CD4-positive, alpha-beta memory T cell (primary cell): ENCODE data around the gene FOXN1. TPM values are rescaled to one million over a fixed set of nuclear protein-coding genes. Genes with fewer than 3 reads are reported as not detected.

ENCODE experiments used
- CTCF ChIA-PET: fragments of 350-600 bp; sonication (Branson Sonifier 250); formaldehyde crosslinking; loops from one replicate; lab custom pipeline; 2021; ENCODE audit warnings: inconsistent platforms; ENCODE audit not compliant: partially characterized antibody; lab: Charles Lee
- POLR2A ChIA-PET: fragments of 350-600 bp; sonication (Branson Sonifier 250); formaldehyde crosslinking; loops from one replicate; lab custom pipeline; 2021; ENCODE audit not compliant: partially characterized antibody; lab: Charles Lee
- DNase-seq, 5 donors: peaks; one replicate each; pipeline versions ENCODE4 v3.0.0 to v3.0.0-alpha.2; 2020 to 2022; ENCODE audit warnings: mixed read lengths in 1 of 5
- H3K27ac ChIP-seq: one replicate; pipeline ENCODE4 v1.7.0; 2013; ENCODE audit warnings: low read depth, low read length
- H3K27me3 ChIP-seq: 2 replicates; pipeline ENCODE4 v1.7.0; 2013; ENCODE audit warnings: mild to moderate bottlenecking, low read length, moderate library complexity; ENCODE audit not compliant: insufficient read depth
- H3K36me3 ChIP-seq: 2 replicates; pipeline ENCODE4 v1.7.0; 2013; ENCODE audit warnings: mild to moderate bottlenecking, low read length, moderate library complexity; ENCODE audit not compliant: insufficient read depth
- H3K4me1 ChIP-seq: 2 replicates; pipeline ENCODE4 v1.7.0; 2013; ENCODE audit warnings: mild to moderate bottlenecking, low read length, moderate library complexity; ENCODE audit not compliant: insufficient read depth
- H3K4me3 ChIP-seq, 2 donors: one replicate each; pipeline ENCODE4 v1.7.0; 2013; ENCODE audit warnings: low read length in 2 of 2, mild to moderate bottlenecking in 1 of 2
- H3K9me3 ChIP-seq, 2 donors: one replicate each; pipeline ENCODE4 v1.7.0; 2013; ENCODE audit warnings: low read length in 2 of 2, control low read depth in 1 of 2; ENCODE audit not compliant: control insufficient read depth in 1 of 2
- H3K27ac Mint-ChIP-seq, 7 donors: one replicate each; pipeline ENCODE4 v1.8.0; 2020 to 2021; ENCODE audit warnings: mixed read lengths in 7 of 7, mild to moderate bottlenecking in 6 of 7, inconsistent platforms in 3 of 7, moderate library complexity in 3 of 7
- H3K27me3 Mint-ChIP-seq, 2 donors: one replicate each; pipeline ENCODE4 v1.8.0; 2020 to 2021; ENCODE audit warnings: mixed read lengths in 2 of 2
- H3K36me3 Mint-ChIP-seq, 2 donors: one replicate each; pipeline ENCODE4 v1.8.0; 2020 to 2021; ENCODE audit warnings: mixed read lengths in 2 of 2, inconsistent platforms in 1 of 2, mild to moderate bottlenecking in 1 of 2
- H3K4me1 Mint-ChIP-seq, 4 donors: one replicate each; pipeline ENCODE4 v1.8.0; 2020 to 2021; ENCODE audit warnings: mixed read lengths in 4 of 4, mild to moderate bottlenecking in 1 of 4
- H3K4me3 Mint-ChIP-seq, 8 donors: one replicate each; pipeline ENCODE4 v1.8.0; 2020 to 2021; ENCODE audit warnings: mixed read lengths in 8 of 8, mild to moderate bottlenecking in 7 of 8, moderate library complexity in 6 of 8, inconsistent platforms in 3 of 8
- H3K9me3 Mint-ChIP-seq, 8 donors: one replicate each; pipeline ENCODE4 v1.8.0; 2020 to 2021; ENCODE audit warnings: mixed read lengths in 8 of 8, mild to moderate bottlenecking in 5 of 8, inconsistent platforms in 3 of 8, moderate library complexity in 1 of 8
- intact Hi-C: fragments of 100-400 bp; cut with micrococcal nuclease; formaldehyde crosslinking; loops from one replicate; pipeline ENCODE4 v1.15.1; 2023
- polyA plus RNA-seq, 2 donors: library from polyadenylated mRNA; unstranded; fragments of 300-500 nt; fragmentation: Illumina TruSeq; gene quantifications; one replicate each; pipeline ENCODE4 v1.2.3, GENCODE V29; 2021
- total RNA-seq, 2 experiments: library from RNA; stranded (reverse); gene quantifications; one replicate each; pipeline ENCODE4 v1.2.3, GENCODE V29; 2021

FOXN1 gene
- total and polyA plus RNA-seq, 4 experiments from 2014 or later = not detected

GRCh38 chr17:28526381-28526780 is 20.2 kb downstream of the FOXN1 start:
- H3K27me3 Mint-ChIP-seq = peaks cover 0 to 1% of the 10 kb centered on the region in 2 donors
- no peaks in the 10 kb centered on the region for H3K4me1 ChIP-seq
- no peaks in the 10 kb centered on the region for H3K36me3 ChIP-seq
- no peak for DNase-seq
- H3K4me3 Mint-ChIP-seq = no peak overlapping the region
- H3K4me1 Mint-ChIP-seq = no peaks in the 10 kb centered on the region
- no peak overlapping the region for H3K4me3 ChIP-seq
- CTCF ChIA-PET = no interaction called here
- H3K36me3 Mint-ChIP-seq = no peaks in the 10 kb centered on the region
- H3K9me3 ChIP-seq = no peaks in the 10 kb centered on the region
- POLR2A ChIA-PET = no interaction called here
- no peak overlapping the region for H3K27ac ChIP-seq
- H3K27me3 ChIP-seq = no peaks in the 10 kb centered on the region
- no peaks in the 10 kb centered on the region for H3K9me3 Mint-ChIP-seq
- no peak overlapping the region for H3K27ac Mint-ChIP-seq
- intact Hi-C loops = no loop called here

DNA sequence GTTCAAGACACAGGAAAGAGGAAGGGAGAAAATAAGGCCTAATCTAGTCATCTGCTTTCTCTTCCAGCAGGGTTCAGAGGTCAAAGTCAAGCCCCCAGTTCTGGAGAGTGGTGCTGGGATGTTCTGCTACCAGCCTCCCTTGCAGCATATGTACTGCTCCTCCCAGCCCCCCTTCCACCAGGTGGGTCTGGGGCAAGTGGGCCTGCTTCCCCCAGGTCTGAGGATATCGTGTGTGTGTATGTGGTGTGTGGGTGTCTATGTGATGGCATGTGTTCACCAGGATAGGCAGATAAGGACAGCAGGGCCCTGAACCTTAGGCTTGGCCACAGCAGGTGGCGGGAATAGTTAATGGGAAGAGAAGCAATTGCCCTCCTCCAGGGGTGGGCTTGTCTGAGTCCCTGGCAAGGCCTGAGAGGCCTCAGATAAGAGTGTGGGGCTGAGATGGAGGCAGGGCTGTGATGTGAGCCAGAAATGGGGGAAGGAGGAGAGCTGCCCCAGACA is 21.1 kb downstream of the FOXN1 start:
- intact Hi-C loops = no loop called here
- Histone ChIP-seq H3K4me1 (no peaks in the 10 kb centered on the region), H3K9me3 (no peaks in the 10 kb centered on the region), H3K27me3 (no peaks in the 10 kb centered on the region), H3K36me3 (no peaks in the 10 kb centered on the region), H3K4me3 (no peak overlapping the region), H3K27ac (no peak overlapping the region)
- ChIA-PET POLR2A (no interaction called here), CTCF (no interaction called here)
- peak overlapping the region in 2 of 7 donors; percentile 21 to 77 for H3K27ac Mint-ChIP-seq
- H3K4me3 Mint-ChIP-seq = no peak overlapping the region
- H3K36me3 Mint-ChIP-seq = no peaks in the 10 kb centered on the region
- no peaks in the 10 kb centered on the region for H3K9me3 Mint-ChIP-seq
- peaks cover 0 to 1% of the 10 kb centered on the region in 2 donors for H3K27me3 Mint-ChIP-seq
- H3K4me1 Mint-ChIP-seq = no peaks in the 10 kb centered on the region
- no peak for DNase-seq

DNA sequence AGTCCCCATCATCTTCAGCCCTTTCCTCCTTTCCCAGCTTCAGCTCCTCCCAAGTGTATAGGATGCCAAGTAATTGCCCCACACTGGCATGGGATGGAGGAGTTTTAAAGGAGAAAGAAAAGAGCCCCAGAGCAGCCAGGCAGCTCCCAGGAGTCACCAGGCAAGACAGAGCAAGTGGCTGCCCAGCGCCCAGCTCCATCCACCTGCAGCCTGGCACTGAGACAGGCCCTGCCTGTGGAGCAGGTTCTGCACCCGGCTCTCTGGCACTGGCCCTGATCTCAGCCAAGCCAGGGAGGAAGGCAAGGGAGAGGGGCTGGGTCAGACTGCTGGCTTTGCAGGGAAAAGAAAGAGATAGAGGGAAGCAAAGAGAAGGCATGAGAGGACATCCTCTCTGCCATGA is 21.7 kb downstream of the FOXN1 start:
- H3K4me1 Mint-ChIP-seq = no peaks in the 10 kb centered on the region
- Histone ChIP-seq H3K4me3 (no peak overlapping the region), H3K9me3 (no peaks in the 10 kb centered on the region), H3K36me3 (no peaks in the 10 kb centered on the region), H3K27me3 (no peaks in the 10 kb centered on the region), H3K27ac (no peak overlapping the region), H3K4me1 (no peaks in the 10 kb centered on the region)
- ChIA-PET POLR2A (no interaction called here), CTCF (no interaction called here)
- intact Hi-C loops = no loop called here
- H3K36me3 Mint-ChIP-seq = no peaks in the 10 kb centered on the region
- DNase-seq = no peak
- no peaks in the 10 kb centered on the region for H3K9me3 Mint-ChIP-seq
- H3K27ac Mint-ChIP-seq = no peak overlapping the region
- H3K4me3 Mint-ChIP-seq = no peak overlapping the region
- peaks cover 0 to 1% of the 10 kb centered on the region in 2 donors for H3K27me3 Mint-ChIP-seq

DNA sequence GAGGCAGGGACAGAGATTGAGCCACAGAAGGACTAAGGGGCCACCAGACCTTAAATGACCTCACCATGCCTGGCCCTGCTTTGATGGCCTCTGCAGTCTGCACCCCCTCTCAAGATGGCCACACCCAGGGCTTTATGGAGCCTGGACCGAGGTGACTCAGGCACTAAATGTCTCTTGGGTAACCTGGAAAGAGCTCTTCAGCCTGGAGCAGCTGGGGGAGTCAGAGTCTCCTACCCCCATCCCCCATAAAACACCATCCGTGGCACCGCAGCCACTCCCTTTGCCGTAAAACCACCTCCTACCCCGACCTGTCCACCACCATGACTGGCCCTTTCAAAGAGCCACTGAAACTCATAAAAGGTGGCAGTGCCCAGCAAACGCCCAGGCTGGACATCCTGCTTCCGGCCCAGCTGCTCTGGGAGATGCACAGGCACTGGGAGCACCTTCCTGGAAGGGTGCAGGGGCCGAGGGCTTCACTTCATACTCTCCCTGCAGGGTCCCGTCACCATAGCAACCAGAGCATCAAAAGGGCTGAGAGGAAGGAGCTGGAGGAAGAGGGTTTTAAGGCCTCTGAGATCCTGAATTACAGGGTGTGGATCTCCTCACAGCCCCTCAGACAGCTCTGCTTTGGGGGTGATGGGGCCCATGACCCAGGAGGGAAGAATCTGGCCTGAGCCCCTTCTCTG is 22.3 kb downstream of the FOXN1 start:
- ChIA-PET POLR2A (no interaction called here), CTCF (no interaction called here)
- Histone ChIP-seq H3K4me1 (no peaks in the 10 kb centered on the region), H3K36me3 (no peaks in the 10 kb centered on the region), H3K9me3 (no peaks in the 10 kb centered on the region), H3K27me3 (no peaks in the 10 kb centered on the region), H3K27ac (no peak overlapping the region), H3K4me3 (no peak overlapping the region)
- no peak overlapping the region for H3K27ac Mint-ChIP-seq
- H3K4me1 Mint-ChIP-seq = no peaks in the 10 kb centered on the region
- H3K27me3 Mint-ChIP-seq = peaks cover 1 to 2% of the 10 kb centered on the region in 2 donors
- intact Hi-C loops = no loop called here
- H3K36me3 Mint-ChIP-seq = no peaks in the 10 kb centered on the region
- no peak overlapping the region for H3K4me3 Mint-ChIP-seq
- no peak for DNase-seq
- no peaks in the 10 kb centered on the region for H3K9me3 Mint-ChIP-seq

GRCh38 chr17:28529013-28529400 is 22.9 kb downstream of the FOXN1 start:
- H3K27me3 ChIP-seq = no peaks in the 10 kb centered on the region
- DNase-seq = no peak
- no peak overlapping the region for H3K4me3 ChIP-seq
- POLR2A ChIA-PET = no interaction called here
- H3K4me3 Mint-ChIP-seq = no peak overlapping the region
- H3K4me1 ChIP-seq = no peaks in the 10 kb centered on the region
- no peaks in the 10 kb centered on the region for H3K9me3 ChIP-seq
- H3K4me1 Mint-ChIP-seq = no peaks in the 10 kb centered on the region
- H3K9me3 Mint-ChIP-seq = no peaks in the 10 kb centered on the region
- no peaks in the 10 kb centered on the region for H3K36me3 ChIP-seq
- H3K27ac Mint-ChIP-seq = no peak overlapping the region
- CTCF ChIA-PET = no interaction called here
- peaks cover 1 to 3% of the 10 kb centered on the region in 2 donors for H3K27me3 Mint-ChIP-seq
- intact Hi-C loops = no loop called here
- H3K36me3 Mint-ChIP-seq = no peaks in the 10 kb centered on the region
- H3K27ac ChIP-seq = no peak overlapping the region

DNA sequence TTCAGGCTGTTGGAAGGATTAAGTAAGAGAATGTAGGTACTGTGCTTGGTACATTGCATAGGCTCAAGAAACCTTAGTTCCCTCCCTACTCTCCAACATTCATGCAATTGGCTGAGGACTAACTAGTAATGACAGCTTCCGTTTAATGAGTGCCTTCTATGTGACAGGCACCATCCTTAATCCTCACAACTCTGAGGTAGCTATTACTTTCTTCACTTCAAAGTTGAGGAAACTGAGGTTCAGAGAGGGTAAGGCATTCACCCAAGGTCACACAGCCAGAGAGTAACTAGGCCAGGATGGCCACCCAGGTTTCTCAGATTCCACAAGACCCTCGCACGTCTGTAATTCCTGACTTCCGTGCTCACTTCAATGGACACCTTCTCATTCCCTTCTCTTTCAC is 24.1 kb downstream of the FOXN1 start:
- Histone ChIP-seq H3K4me3 (no peak overlapping the region), H3K4me1 (no peaks in the 10 kb centered on the region), H3K27ac (no peak overlapping the region), H3K9me3 (no peaks in the 10 kb centered on the region), H3K27me3 (no peaks in the 10 kb centered on the region), H3K36me3 (no peaks in the 10 kb centered on the region)
- no peak overlapping the region for H3K27ac Mint-ChIP-seq
- intact Hi-C loops = no loop called here
- no peaks in the 10 kb centered on the region for H3K36me3 Mint-ChIP-seq
- H3K9me3 Mint-ChIP-seq = no peaks in the 10 kb centered on the region
- CTCF ChIA-PET = no interaction called here
- POLR2A ChIA-PET = no interaction called here
- H3K4me1 Mint-ChIP-seq = no peaks in the 10 kb centered on the region
- H3K4me3 Mint-ChIP-seq = no peak overlapping the region
- no peak for DNase-seq
- peaks cover 1 to 3% of the 10 kb centered on the region in 2 donors for H3K27me3 Mint-ChIP-seq

DNA sequence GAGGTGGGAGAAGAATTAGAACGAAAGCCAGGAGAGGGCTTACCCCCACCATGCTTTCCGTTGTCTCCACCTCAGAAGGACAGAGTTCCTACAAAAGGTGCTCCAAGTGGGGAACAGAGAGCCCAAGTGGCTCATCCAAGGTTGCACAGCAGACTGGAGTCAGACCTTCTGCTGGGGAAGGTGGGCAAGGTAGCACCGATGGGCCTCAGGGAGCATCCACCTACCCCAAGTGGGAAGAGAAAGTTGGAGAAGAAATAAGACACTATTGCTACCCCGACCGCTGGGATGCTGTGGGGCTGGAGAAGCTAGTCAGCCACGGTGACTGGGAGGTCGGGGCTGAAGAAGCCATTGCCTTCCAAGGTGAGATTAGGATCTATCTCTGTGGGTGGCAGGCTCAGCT is 24.8 kb downstream of the FOXN1 start:
- H3K9me3 Mint-ChIP-seq = no peaks in the 10 kb centered on the region
- peaks cover 1 to 3% of the 10 kb centered on the region in 2 donors for H3K27me3 Mint-ChIP-seq
- Histone ChIP-seq H3K36me3 (no peaks in the 10 kb centered on the region), H3K27ac (no peak overlapping the region), H3K4me1 (no peaks in the 10 kb centered on the region), H3K4me3 (no peak overlapping the region), H3K27me3 (no peaks in the 10 kb centered on the region), H3K9me3 (no peaks in the 10 kb centered on the region)
- H3K27ac Mint-ChIP-seq = no peak overlapping the region
- H3K36me3 Mint-ChIP-seq = no peaks in the 10 kb centered on the region
- intact Hi-C loops = no loop called here
- no peaks in the 10 kb centered on the region for H3K4me1 Mint-ChIP-seq
- DNase-seq = no peak
- no peak overlapping the region for H3K4me3 Mint-ChIP-seq
- POLR2A ChIA-PET = no interaction called here
- CTCF ChIA-PET = no interaction called here
